ENCODE data around the gene SLC25A12. TPM values are rescaled to one million over a fixed set of nuclear protein-coding genes. Genes with fewer than 3 reads are reported as not detected.

Gene SLC25A12, protein sequence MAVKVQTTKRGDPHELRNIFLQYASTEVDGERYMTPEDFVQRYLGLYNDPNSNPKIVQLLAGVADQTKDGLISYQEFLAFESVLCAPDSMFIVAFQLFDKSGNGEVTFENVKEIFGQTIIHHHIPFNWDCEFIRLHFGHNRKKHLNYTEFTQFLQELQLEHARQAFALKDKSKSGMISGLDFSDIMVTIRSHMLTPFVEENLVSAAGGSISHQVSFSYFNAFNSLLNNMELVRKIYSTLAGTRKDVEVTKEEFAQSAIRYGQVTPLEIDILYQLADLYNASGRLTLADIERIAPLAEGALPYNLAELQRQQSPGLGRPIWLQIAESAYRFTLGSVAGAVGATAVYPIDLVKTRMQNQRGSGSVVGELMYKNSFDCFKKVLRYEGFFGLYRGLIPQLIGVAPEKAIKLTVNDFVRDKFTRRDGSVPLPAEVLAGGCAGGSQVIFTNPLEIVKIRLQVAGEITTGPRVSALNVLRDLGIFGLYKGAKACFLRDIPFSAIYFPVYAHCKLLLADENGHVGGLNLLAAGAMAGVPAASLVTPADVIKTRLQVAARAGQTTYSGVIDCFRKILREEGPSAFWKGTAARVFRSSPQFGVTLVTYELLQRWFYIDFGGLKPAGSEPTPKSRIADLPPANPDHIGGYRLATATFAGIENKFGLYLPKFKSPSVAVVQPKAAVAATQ
- 74.0 TPM for total RNA-seq

GRCh38 chr2:171893824-171894611 is at the start of gene SLC25A12:
Gene SLC25A12 (minus strand): TSS chr2:171894244. CDS start chr2:171894214, 30 bp downstream.

GRCh38 chr2:171922230-171923022 is 28.4 kb upstream of the SLC25A12 start, which contains the start of gene HAT1:
Gene HAT1 (plus strand): TSS chr2:171922461. CDS start chr2:171922501, 40 bp downstream.

Small RNA genes lying within 50 kb of the gene (small RNA-seq; reads per million reads assigned to genes)
- gene RNU6-182P = not detected

Other genes starting within 250 kb of the SLC25A12 start
- gene DYNC1I2, start 206.8 kb downstream of the SLC25A12 start, total RNA-seq = 249 TPM
- gene HAT1, start 28.2 kb upstream of the SLC25A12 start, total RNA-seq = 60.9 TPM
- 8.8 TPM for gene METAP1D, start 105.7 kb upstream of the SLC25A12 start, total RNA-seq
- gene DLX1, start 191.3 kb upstream of the SLC25A12 start, total RNA-seq = 30.9 TPM
- gene DLX2, start 208.7 kb upstream of the SLC25A12 start, total RNA-seq = 5.8 TPM

Measured in diencephalon (tissue), 1 donor.